Suprapubic skin (tissue), 4 donors: Measurements from ENCODE around the gene HEATR9.

ENCODE experiments used
- EP300 ChIP-seq: sonication (generic); formaldehyde crosslinking; IDR thresholded peaks from one replicate; pipeline ENCODE4 v1.6.1; 2017; ENCODE audit warnings: antibody characterized with exemption
- POLR2A ChIP-seq, 2 donors: fragments of 450-650 bp; IDR thresholded peaks; one replicate each; pipeline ENCODE4 v1.6.1; 2017; ENCODE audit warnings: antibody characterized with exemption in 2 of 2, mild to moderate bottlenecking in 2 of 2, moderate library complexity in 2 of 2
- POLR2AphosphoS5 ChIP-seq, 3 donors: sonication (generic); formaldehyde crosslinking; IDR thresholded peaks; one replicate each; pipeline ENCODE4 v1.6.1; 2017; ENCODE audit warnings: antibody characterized with exemption in 3 of 3
- TF ChIP-seq, protein P1 (sequence below), 2 donors: fragments of 200-600 bp in 1 of 2; fragments of 450-650 bp in 1 of 2; sonication (generic) in 1 of 2; IDR thresholded peaks; one replicate each; pipeline ENCODE4 v1.5.1; 2016 to 2019; ENCODE audit warnings: antibody characterized with exemption in 2 of 2, mild to moderate bottlenecking in 1 of 2, moderate library complexity in 1 of 2

DNA sequence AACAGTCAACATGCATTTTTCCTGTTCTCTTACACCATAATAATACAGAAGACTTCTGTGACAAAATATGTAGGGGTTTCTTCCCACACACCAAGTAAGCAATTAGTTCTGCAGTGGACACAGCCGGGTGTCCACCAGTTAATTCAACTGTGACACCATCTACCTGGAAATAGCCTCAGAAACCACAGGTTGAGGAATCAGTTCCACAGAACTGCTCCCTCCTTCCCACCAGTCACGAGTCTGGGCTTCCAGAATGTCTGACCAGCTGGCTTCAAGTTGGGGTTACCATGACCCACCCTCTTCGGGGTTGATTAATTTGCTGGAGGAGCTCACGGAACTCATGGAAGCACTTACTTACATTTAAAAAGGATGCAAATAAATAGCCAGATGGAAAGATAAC is 25.1 kb upstream of the HEATR9 start:
- TF ChIP-seq, protein P1, sequence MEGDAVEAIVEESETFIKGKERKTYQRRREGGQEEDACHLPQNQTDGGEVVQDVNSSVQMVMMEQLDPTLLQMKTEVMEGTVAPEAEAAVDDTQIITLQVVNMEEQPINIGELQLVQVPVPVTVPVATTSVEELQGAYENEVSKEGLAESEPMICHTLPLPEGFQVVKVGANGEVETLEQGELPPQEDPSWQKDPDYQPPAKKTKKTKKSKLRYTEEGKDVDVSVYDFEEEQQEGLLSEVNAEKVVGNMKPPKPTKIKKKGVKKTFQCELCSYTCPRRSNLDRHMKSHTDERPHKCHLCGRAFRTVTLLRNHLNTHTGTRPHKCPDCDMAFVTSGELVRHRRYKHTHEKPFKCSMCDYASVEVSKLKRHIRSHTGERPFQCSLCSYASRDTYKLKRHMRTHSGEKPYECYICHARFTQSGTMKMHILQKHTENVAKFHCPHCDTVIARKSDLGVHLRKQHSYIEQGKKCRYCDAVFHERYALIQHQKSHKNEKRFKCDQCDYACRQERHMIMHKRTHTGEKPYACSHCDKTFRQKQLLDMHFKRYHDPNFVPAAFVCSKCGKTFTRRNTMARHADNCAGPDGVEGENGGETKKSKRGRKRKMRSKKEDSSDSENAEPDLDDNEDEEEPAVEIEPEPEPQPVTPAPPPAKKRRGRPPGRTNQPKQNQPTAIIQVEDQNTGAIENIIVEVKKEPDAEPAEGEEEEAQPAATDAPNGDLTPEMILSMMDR (IDR thresholded peaks at IDR 0.05), result no peak
- TF ChIP-seq POLR2A (IDR thresholded peaks at IDR 0.05) (no peak), EP300 (no peak), POLR2AphosphoS5 (IDR thresholded peaks at IDR 0.05) (no peak)
